AG09309 (cell line): ENCODE measurements around the gene UBN2.
A peak's percentile ranks its signal among the peaks of the same experiment; 100 is the strongest.

ENCODE experiments used
- DNase-seq: peaks from one replicate; pipeline ENCODE4 v3.0.0-alpha.2; 2010; ENCODE audit warnings: low read depth
- H3K4me3 ChIP-seq: 2 replicates; pipeline ENCODE4 v1.5.1; 2011; ENCODE audit warnings: mild to moderate bottlenecking, low read depth, low read length, moderate library complexity; ENCODE audit not compliant: control insufficient read depth
- CTCF ChIP-seq: IDR thresholded peaks from 2 replicates; pipeline ENCODE4 v1.5.1; 2011; ENCODE audit warnings: mild to moderate bottlenecking, low read depth, low read length, inconsistent platforms; ENCODE audit not compliant: insufficient read depth, control insufficient read depth; ENCODE audit errors: missing control alignments

UBN2 gene

GRCh38 chr7:139230774-139231512 is at the start of gene UBN2:
TSS of gene UBN2 (plus strand) at chr7:139231237. CDS start at chr7:139231485, 248 bp downstream.
- peak; percentile 89 for DNase-seq
- H3K4me3 ChIP-seq = peak within 1 kb of the TSS; percentile 91
- TF ChIP-seq CTCF = no peak

GRCh38 chr7:139181404-139181803 is 49.6 kb upstream of the UBN2 start:
- H3K4me3 ChIP-seq = no peak overlapping the region
- no peak for DNase-seq
- TF ChIP-seq CTCF = no peak

- no peak for DNase-seq
- H3K4me3 ChIP-seq = no peak overlapping the region
- TF ChIP-seq CTCF = no peak
These were observed 48.7 kb upstream of the UBN2 start for GRCh38 chr7:139182363-139182762.

GRCh38 chr7:139183251-139183650 is 47.8 kb upstream of the UBN2 start:
- DNase-seq = no peak
- H3K4me3 ChIP-seq = no peak overlapping the region
- TF ChIP-seq CTCF = no peak

- no peak for DNase-seq
- no peak for TF ChIP-seq CTCF
- no peak overlapping the region for H3K4me3 ChIP-seq
These were observed 47.1 kb upstream of the UBN2 start for GRCh38 chr7:139183878-139184338.

- TF ChIP-seq CTCF = no peak
- no peak overlapping the region for H3K4me3 ChIP-seq
- no peak for DNase-seq
These were observed 44.9 kb upstream of the UBN2 start for GRCh38 chr7:139186146-139186545.
